ENCODE results near the gene HIF3A. TPM values are rescaled to one million over a fixed set of nuclear protein-coding genes. Genes with fewer than 3 reads are reported as not detected.

Gene HIF3A
- total RNA-seq, 1 experiment from 2014 or later: 0.98 TPM

DNA sequence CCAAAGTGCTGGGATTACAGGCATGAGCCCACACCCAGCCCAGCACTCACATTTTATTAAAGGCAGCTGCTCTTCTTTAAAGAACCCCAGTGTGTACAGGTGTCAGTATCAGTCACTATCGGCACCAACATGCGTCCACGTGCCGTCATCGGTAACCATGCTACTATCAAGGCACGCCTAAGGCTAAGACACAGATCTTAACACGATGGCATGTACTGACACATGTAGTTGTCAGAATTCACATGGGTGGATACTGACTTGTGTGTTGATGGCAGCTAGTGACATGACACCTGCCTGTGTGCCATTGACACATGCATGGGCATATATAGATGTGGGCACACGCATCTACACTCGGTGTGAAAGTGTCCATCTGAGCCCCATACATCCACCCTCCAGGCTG is 12.2 kb upstream of the HIF3A start:
- H3K4me2 ChIP-seq (ENCODE audit: low read length): no peak overlapping the region
- no peaks in the 10 kb centered on the region for H3K36me3 ChIP-seq (ENCODE audit: control insufficient read depth in 1 of 2, insufficient read depth in 2 of 2, low read length in 2 of 2)
- ATAC-seq (no peak), DNase-seq (ENCODE audit: low read depth, low spot score) (no peak)
- no TSS peak for BruUV-seq (replicated peaks)
- H3K4me1 ChIP-seq (ENCODE audit: control insufficient read depth in 1 of 2, insufficient read depth in 2 of 2, low read length in 2 of 2): peaks cover 0 to 9% of the 10 kb centered on the region in 2 experiments; a peak in 2 of 4 replicates
- TF ChIP-seq, protein P1, sequence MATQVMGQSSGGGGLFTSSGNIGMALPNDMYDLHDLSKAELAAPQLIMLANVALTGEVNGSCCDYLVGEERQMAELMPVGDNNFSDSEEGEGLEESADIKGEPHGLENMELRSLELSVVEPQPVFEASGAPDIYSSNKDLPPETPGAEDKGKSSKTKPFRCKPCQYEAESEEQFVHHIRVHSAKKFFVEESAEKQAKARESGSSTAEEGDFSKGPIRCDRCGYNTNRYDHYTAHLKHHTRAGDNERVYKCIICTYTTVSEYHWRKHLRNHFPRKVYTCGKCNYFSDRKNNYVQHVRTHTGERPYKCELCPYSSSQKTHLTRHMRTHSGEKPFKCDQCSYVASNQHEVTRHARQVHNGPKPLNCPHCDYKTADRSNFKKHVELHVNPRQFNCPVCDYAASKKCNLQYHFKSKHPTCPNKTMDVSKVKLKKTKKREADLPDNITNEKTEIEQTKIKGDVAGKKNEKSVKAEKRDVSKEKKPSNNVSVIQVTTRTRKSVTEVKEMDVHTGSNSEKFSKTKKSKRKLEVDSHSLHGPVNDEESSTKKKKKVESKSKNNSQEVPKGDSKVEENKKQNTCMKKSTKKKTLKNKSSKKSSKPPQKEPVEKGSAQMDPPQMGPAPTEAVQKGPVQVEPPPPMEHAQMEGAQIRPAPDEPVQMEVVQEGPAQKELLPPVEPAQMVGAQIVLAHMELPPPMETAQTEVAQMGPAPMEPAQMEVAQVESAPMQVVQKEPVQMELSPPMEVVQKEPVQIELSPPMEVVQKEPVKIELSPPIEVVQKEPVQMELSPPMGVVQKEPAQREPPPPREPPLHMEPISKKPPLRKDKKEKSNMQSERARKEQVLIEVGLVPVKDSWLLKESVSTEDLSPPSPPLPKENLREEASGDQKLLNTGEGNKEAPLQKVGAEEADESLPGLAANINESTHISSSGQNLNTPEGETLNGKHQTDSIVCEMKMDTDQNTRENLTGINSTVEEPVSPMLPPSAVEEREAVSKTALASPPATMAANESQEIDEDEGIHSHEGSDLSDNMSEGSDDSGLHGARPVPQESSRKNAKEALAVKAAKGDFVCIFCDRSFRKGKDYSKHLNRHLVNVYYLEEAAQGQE (IDR thresholded peaks at IDR 0.05; ENCODE audit: low read depth): no peak
- no peak for TF ChIP-seq JUND (IDR thresholded peaks at IDR 0.05)
- no peak for TF ChIP-seq SP1 (IDR thresholded peaks at IDR 0.05; ENCODE audit: low read depth)
- TF ChIP-seq CBX3 (IDR thresholded peaks at IDR 0.05; ENCODE audit: low read depth): no peak
- no peak for TF ChIP-seq FOSL1 (IDR thresholded peaks at IDR 0.05; ENCODE audit: low read depth)
- no peak for TF ChIP-seq ZFX (IDR thresholded peaks at IDR 0.05)
- no peak for TF ChIP-seq EGR1 (IDR thresholded peaks at IDR 0.05; ENCODE audit: low read depth)
- TF ChIP-seq EZH2phosphoT487 (IDR thresholded peaks at IDR 0.05; ENCODE audit: borderline replicate concordance): no peak
- TF ChIP-seq, protein P2, sequence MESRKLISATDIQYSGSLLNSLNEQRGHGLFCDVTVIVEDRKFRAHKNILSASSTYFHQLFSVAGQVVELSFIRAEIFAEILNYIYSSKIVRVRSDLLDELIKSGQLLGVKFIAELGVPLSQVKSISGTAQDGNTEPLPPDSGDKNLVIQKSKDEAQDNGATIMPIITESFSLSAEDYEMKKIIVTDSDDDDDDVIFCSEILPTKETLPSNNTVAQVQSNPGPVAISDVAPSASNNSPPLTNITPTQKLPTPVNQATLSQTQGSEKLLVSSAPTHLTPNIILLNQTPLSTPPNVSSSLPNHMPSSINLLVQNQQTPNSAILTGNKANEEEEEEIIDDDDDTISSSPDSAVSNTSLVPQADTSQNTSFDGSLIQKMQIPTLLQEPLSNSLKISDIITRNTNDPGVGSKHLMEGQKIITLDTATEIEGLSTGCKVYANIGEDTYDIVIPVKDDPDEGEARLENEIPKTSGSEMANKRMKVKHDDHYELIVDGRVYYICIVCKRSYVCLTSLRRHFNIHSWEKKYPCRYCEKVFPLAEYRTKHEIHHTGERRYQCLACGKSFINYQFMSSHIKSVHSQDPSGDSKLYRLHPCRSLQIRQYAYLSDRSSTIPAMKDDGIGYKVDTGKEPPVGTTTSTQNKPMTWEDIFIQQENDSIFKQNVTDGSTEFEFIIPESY (IDR thresholded peaks at IDR 0.05; ENCODE audit: extremely low read depth, insufficient replicate concordance, low read length): no peak
- no peak for TF ChIP-seq POLR2A (IDR thresholded peaks at IDR 0.05; ENCODE audit: borderline replicate concordance, extremely low read depth, insufficient read depth, insufficient read length)
- TF ChIP-seq, protein P3, sequence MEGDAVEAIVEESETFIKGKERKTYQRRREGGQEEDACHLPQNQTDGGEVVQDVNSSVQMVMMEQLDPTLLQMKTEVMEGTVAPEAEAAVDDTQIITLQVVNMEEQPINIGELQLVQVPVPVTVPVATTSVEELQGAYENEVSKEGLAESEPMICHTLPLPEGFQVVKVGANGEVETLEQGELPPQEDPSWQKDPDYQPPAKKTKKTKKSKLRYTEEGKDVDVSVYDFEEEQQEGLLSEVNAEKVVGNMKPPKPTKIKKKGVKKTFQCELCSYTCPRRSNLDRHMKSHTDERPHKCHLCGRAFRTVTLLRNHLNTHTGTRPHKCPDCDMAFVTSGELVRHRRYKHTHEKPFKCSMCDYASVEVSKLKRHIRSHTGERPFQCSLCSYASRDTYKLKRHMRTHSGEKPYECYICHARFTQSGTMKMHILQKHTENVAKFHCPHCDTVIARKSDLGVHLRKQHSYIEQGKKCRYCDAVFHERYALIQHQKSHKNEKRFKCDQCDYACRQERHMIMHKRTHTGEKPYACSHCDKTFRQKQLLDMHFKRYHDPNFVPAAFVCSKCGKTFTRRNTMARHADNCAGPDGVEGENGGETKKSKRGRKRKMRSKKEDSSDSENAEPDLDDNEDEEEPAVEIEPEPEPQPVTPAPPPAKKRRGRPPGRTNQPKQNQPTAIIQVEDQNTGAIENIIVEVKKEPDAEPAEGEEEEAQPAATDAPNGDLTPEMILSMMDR (IDR thresholded peaks at IDR 0.05 in 2 of 3, conservative IDR thresholded peaks at IDR 0.05 in 1 of 3; ENCODE audit: borderline replicate concordance in 1 of 3, insufficient read depth in 1 of 3, low read depth in 2 of 3, low read length in 2 of 3): no peak
- TF ChIP-seq, protein P4, sequence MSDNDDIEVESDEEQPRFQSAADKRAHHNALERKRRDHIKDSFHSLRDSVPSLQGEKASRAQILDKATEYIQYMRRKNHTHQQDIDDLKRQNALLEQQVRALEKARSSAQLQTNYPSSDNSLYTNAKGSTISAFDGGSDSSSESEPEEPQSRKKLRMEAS (IDR thresholded peaks at IDR 0.05): no peak
- no peak for TF ChIP-seq ELF1 (IDR thresholded peaks at IDR 0.05; ENCODE audit: borderline replicate concordance, low read depth)
- no peak for TF ChIP-seq POLR2AphosphoS5 (IDR thresholded peaks at IDR 0.05; ENCODE audit: low read depth, low read length)
- TF ChIP-seq TCF7L2 (IDR thresholded peaks at IDR 0.05; ENCODE audit: borderline replicate concordance, extremely low read depth, insufficient read depth, insufficient read length): no peak
- no peak for TF ChIP-seq ZNF274 (IDR thresholded peaks at IDR 0.05; ENCODE audit: low read depth, low read length)
- H3K4me3 ChIP-seq (replicated peaks in 1 of 2; ENCODE audit: low read depth in 1 of 2, low read length in 2 of 2): no peak overlapping the region
- H2AFZ ChIP-seq (ENCODE audit: low read depth, low read length, poor library complexity, severe bottlenecking): no peak overlapping the region
- H3K27ac ChIP-seq (ENCODE audit: low read depth, low read length): no peak overlapping the region
- no peak overlapping the region for H3K9ac ChIP-seq (ENCODE audit: low read length)
- H4K20me1 ChIP-seq (ENCODE audit: insufficient read depth): no peaks in the 10 kb centered on the region
- ChIA-PET CTCF (no interaction called here), POLR2A (no interaction called here), RAD21 (ENCODE audit: low non-redundant PET in 1 of 2, low total read pairs in 2 of 2, uncharacterized antibody in 2 of 2, unreplicated experiment in 2 of 2) (no interaction called here)
- no peaks in the 10 kb centered on the region for H3K27me3 ChIP-seq (ENCODE audit: insufficient read depth, low read length)
- H3K9me3 ChIP-seq (ENCODE audit: control insufficient read depth in 1 of 2, insufficient read depth in 1 of 2, low read depth in 1 of 2, low read length in 2 of 2): peaks cover 0 to 4% of the 10 kb centered on the region in 2 experiments; a peak in 1 of 4 replicates
- intact Hi-C loops (cut with micrococcal nuclease): no loop called here
- no peaks in the 10 kb centered on the region for H3K9me2 ChIP-seq (ENCODE audit: insufficient read depth)
- no peaks in the 10 kb centered on the region for H3K79me2 ChIP-seq (ENCODE audit: insufficient read depth, low read length)

Data from HCT116 (cell line).